GM10266 (cell line): Measurements from ENCODE around the gene ZBTB21.

Source experiments
- DNase-seq: peaks from one replicate; pipeline ENCODE4 v3.0.0; 2012; ENCODE audit errors: extremely low spot score
- TF ChIP-seq, protein P1 (sequence below): IDR thresholded peaks from 2 replicates; pipeline ENCODE4 v1.5.1; 2012; ENCODE audit warnings: mild to moderate bottlenecking, low read depth; ENCODE audit not compliant: control insufficient read depth, insufficient read depth; ENCODE audit errors: missing control alignments

Gene ZBTB21

GRCh38 chr21:42036313-42036712 lies 26.2 kb upstream of the ZBTB21 start:
- TF ChIP-seq, protein P1, sequence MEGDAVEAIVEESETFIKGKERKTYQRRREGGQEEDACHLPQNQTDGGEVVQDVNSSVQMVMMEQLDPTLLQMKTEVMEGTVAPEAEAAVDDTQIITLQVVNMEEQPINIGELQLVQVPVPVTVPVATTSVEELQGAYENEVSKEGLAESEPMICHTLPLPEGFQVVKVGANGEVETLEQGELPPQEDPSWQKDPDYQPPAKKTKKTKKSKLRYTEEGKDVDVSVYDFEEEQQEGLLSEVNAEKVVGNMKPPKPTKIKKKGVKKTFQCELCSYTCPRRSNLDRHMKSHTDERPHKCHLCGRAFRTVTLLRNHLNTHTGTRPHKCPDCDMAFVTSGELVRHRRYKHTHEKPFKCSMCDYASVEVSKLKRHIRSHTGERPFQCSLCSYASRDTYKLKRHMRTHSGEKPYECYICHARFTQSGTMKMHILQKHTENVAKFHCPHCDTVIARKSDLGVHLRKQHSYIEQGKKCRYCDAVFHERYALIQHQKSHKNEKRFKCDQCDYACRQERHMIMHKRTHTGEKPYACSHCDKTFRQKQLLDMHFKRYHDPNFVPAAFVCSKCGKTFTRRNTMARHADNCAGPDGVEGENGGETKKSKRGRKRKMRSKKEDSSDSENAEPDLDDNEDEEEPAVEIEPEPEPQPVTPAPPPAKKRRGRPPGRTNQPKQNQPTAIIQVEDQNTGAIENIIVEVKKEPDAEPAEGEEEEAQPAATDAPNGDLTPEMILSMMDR, result no peak
- DNase-seq, result no peak

- TF ChIP-seq, protein P1, result no peak
- DNase-seq, result no peak
Observed at GRCh38 chr21:42032968-42033367, 22.8 kb upstream of the ZBTB21 start.

DNA sequence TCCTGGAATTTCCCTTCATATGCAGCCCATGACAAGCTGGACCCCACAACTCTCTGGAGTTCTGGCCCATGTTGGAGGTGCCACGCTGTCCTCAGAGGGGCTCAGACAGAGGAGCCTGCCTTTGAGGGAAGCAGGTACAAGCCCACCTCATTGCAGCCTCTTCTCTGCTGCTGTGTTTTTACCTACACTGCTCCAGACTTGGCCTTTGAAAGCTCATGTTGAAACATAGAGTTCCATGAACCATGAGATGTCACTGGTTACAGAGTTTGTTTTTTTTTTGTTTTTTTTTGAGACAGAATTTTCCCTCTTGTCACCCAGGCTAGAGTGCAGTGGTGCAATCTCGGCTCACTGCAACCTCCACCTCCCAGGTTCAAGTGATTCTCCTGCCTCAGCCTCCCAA lies 22.1 kb upstream of the ZBTB21 start:
- TF ChIP-seq, protein P1, result no peak
- no peak for DNase-seq

- DNase-seq, result no peak
- TF ChIP-seq, protein P1, result no peak
Observed at GRCh38 chr21:42031816-42032215, 21.7 kb upstream of the ZBTB21 start.

GRCh38 chr21:42031241-42031640 lies 21.1 kb upstream of the ZBTB21 start:
- no peak for DNase-seq
- TF ChIP-seq, protein P1, result no peak

DNA sequence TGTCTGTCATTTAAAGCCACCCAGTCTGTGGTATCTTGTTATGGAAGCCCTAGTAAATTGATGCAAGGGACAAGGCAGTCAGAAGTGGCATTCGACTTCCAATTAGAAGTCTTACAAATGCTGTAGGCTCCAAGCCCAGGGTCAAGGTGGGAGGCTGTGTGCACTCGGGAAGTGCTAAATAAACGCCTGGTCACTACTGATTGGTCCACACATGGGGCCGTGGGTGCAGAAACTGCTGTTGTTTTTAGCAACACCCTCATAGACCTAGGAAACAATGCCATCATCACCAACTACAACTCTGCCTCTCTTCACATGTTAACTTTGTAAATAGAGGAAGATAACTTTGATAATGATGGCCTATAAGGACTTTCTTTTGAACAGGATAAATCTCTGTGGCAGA lies 20.2 kb upstream of the ZBTB21 start:
- TF ChIP-seq, protein P1, result no peak
- DNase-seq, result no peak

- TF ChIP-seq, protein P1, result no peak
- no peak for DNase-seq
Observed at GRCh38 chr21:42028766-42029425, 18.7 kb upstream of the ZBTB21 start.
